ENCODE results near the gene SPATA13.

Gene SPATA13

GRCh38 chr13:24253520-24254145, 93.1 kb downstream of the SPATA13 start:
- no peak for DNase-seq (ENCODE audit: low read depth)

- no peak for DNase-seq (ENCODE audit: low read depth)
Observed at GRCh38 chr13:24254146-24254841, 93.8 kb downstream of the SPATA13 start.

GRCh38 chr13:24257497-24257896, 97.0 kb downstream of the SPATA13 start:
- no peak for DNase-seq (ENCODE audit: low read depth)

DNA sequence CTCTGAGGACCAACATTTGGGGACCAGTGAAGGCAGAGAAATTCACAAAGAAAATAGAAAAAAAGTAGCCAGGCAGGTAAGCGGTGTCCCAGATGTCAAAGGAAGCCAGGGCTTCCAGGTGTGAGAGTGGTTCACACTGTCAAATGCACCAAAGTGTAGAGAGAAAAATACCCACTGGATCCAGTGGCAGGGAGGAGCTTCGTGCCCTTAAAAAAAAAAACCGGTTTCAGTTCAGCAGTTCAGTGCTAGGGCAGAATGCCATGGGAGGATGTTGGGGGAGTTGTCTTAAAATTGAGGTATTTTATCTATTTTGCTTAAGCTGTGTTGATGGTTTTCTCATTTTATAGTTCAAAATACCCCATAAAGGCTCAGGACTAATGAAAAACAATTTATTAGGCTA, 101.0 kb downstream of the SPATA13 start:
- DNase-seq (ENCODE audit: low read depth), result no peak

DNA sequence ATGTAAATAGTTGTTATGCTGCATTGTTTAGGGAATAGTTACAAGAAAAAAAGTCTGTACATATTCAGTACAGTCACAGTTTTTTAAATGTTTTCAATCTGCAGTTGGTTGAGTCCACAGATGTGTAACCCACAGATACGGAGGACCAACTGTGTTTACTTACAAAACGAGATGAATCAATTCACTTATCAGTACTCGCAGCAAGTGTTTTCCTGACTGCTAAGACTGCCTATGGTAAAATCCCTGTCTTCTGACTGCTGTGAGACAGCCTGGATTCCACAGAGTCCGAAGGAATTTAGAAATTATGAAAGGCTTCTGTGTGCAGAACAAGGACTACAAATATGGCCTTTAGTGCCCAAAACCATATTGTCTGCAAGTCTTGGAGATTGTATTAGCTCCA, 103.1 kb downstream of the SPATA13 start:
- no peak for DNase-seq (ENCODE audit: low read depth)

- no peak for DNase-seq (ENCODE audit: low read depth)
Observed at GRCh38 chr13:24264976-24265375, 104.5 kb downstream of the SPATA13 start.

DNA sequence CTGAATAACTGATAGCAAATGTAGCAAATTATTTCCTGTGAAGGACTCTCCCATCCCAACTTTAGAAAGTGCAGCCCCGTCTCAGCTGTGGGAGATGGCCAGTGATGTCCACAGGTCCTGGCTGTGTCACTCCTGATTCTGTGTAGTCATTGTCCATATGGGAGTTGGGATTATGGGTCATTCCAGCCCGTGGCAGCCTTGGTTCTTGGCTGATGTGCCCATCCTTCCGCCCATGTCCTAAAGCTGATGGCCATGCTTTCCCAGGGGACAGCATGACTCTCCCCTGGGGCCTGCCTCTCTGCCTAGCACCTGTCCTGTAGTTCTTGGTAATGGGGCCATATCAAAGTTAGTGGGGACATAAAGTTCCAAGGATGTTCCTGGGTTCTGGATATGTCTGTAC, 104.9 kb downstream of the SPATA13 start:
- DNase-seq (ENCODE audit: low read depth), result no peak

DNA sequence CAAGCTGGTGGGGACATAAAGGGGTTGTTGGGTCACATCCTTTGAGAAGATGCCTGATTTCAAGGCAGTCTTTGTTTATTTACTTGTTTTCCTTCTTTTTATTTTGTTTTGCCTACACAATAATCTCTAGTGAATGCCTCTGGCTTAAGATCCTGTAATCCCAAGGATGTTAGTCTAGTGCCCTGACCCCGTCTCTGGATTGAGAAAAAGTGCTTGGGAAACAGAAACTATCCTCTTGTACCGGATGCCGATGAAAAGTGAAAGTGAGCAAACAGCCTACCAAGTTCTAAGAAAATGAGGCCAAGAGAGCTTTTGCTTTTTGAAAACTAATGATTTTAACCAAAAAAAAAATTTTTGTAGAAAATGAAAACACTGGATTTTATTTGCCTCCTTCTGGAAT, 106.8 kb downstream of the SPATA13 start:
- no peak for DNase-seq (ENCODE audit: low read depth)

- DNase-seq (ENCODE audit: low read depth), result no peak
Observed at GRCh38 chr13:24267801-24268200, 107.3 kb downstream of the SPATA13 start.

GRCh38 chr13:24269821-24270220, 109.3 kb downstream of the SPATA13 start:
- DNase-seq (ENCODE audit: low read depth), result no peak

GRCh38 chr13:24270639-24271141, 110.2 kb downstream of the SPATA13 start:
- DNase-seq (ENCODE audit: low read depth), result no peak

DNA sequence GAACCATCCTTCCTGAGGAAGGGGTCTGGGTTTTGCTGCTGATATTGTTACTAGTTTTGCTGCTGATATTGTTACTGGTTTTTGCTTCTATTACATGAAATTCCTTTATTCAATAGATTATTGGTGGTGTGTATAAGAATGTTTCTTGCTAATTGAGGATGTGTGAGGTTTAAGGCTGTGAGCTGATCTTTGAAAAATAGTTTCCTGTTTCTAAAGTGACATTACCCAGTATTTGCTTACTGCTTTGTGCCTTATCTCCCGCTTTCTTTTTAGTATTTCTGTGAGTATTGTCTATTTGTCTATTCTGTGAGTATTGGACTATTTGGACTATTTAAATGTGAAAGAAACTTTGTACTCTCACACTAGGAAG, 110.7 kb downstream of the SPATA13 start:
- DNase-seq (ENCODE audit: low read depth), result no peak

GRCh38 chr13:24271601-24272451, 111.3 kb downstream of the SPATA13 start:
- peak; percentile 40 for DNase-seq (ENCODE audit: low read depth)

DNA sequence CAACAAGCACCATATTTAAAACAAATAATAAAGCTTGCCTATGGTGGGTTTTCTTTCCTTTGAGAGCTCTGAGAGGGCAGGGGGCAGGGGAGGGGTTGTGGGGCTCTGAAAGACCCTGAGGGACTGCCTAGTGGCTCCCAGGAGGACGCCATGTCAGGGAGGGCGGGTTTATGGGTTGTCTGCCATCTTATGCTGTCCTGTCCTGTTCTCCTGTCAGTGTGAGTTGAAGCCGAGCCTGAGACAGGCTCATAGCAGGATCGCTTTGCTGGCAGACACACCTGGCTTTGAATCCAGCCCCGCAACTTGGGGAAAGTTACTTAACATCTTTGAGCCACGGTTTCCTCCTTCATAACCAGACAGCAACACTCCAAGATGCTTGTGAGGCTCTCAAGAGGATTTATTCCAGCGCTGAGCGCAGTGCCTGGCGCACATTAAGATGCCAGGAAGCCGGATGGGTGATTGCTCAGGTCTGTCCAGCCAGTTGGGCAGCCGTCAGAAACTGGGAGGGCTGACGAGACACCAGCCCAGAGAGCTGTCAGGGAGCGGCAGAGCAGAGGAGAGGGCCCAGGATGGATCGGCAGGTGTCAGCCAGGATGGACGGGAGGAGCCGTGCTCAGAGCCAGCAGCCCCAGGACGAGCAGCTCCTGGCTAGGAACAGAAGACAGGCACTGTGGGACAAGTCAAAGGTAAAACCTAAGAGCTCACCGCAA, 112.1 kb downstream of the SPATA13 start:
- no peak for DNase-seq (ENCODE audit: low read depth)

DNA sequence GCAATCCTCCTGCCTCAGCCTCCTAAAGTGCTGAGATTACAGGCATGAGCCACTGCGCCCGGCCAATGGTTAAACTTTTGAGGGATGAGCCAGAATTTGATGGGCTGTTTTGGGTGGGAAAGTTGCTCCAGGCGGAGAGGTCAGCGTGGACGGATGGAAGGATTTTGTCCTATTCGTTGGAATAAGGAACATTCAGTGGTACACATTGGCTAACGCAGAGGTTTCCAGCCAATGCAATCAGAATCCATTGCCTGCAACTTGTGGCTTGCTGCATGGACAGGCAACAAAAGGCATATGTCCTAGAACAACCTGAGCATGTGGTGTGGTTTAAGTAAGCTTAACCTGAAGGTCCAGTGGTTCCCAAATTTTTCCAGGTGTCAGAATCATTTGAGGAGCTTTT, 113.4 kb downstream of the SPATA13 start:
- no peak for DNase-seq (ENCODE audit: low read depth)

DNA sequence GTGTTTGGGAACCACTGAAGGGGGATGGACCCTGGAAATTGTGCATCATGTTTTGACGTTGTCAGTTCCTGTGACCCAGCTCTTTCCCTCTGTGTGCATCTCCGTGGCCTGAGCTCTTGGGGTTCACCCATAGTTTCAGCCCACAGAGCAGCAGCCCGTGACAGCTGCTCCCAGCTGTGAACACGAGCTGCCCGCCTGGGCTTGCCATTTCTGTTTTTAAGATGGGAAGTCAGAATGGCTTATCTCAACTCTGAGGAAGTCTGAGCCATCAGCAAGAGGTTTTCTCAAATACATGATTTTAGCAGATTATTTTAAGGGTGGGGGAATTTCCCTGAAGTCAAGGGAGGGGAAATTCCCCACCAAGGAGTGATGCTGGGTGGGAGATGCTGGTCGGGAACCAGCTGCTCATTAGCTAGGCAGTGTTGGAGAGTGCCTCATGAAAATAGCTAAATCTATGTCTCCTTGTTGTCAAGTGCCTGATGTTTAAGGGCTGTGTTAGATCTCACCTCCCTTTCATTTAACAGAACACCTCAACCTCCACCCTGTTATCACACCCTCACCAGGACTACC, 114.0 kb downstream of the SPATA13 start:
- DNase-seq (ENCODE audit: low read depth), result no peak

- DNase-seq (ENCODE audit: low read depth), result no peak
Observed at GRCh38 chr13:24275041-24275440, 114.5 kb downstream of the SPATA13 start.

- DNase-seq (ENCODE audit: low read depth), result no peak
Observed at GRCh38 chr13:24276306-24276705, 115.8 kb downstream of the SPATA13 start.

DNA sequence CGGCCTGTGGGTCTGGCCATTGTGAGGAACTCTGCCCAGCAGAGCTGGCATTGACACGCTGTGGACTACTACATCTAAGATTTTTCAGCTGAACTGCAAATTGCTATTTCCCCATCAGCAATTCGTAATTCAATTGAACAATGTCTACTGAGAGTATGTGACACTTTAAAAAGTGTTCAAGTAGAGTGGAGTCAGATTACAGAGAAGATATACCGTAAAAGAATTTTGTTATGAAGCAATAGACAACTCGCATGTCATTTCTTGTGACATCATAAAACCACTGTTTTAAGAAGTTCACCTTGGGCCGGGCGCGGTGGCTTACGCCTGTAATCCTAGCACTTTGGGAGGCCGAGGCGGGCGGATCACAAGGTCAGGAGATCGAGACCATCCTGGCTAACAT, 116.3 kb downstream of the SPATA13 start:
- no peak for DNase-seq (ENCODE audit: low read depth)

DNA sequence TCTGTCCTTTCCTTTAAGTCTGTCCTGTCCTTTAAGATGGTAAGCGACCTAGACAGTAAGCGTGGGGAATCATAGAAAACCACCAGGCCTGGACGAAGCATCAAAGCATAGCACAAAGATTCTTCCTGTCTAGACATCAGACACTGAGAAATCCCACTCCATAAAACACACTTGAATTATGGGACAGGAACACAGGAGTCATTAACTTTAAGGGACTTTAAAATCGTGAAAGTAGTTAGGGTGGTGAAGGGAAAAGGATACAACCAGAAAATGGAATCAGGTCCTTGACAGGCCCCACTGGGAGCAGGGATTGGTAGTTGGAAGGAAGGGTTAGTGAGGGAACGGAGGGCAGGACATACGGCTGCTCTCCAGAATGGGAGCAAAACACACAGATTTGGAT, 117.2 kb downstream of the SPATA13 start:
- no peak for DNase-seq (ENCODE audit: low read depth)

- no peak for DNase-seq (ENCODE audit: low read depth)
Observed at GRCh38 chr13:24279327-24280110, 119.0 kb downstream of the SPATA13 start.
